RCC 7860 (cell line): Measurements from ENCODE around the gene TAS2R8.

Experiments
- DNase-seq: peaks from one replicate; pipeline ENCODE4 v3.0.0-alpha.2; 2015; ENCODE audit warnings: low spot score
- FAIRE-seq: peaks from 2 replicates; lab custom pipeline; 2012; peaks lifted over from hg19 to GRCh38; lab: Jason Lieb, UNC

TAS2R8 gene

DNA sequence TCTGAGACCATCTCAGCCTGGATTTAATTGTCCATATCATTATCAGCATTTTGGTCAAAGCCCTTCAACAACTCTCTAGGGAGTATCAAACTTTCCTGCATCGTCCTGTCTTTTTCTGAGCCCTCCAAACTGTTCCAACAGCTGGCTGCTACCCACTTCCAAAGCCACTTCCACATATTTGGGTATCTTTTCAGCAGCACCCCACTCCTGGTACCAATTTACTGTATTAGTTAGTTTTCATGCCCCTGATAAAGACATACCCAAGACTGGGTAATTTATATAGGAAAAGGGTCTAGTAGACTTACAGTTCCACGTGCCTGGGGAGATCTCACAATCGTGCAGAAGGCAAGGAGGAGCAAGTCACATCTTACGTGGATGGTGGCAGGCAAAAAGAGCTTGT is 50.9 kb downstream of the TAS2R8 start:
- DNase-seq (no peak), FAIRE-seq (no peak)
